ENCODE measurements around the gene AKAP6.
A peak's percentile ranks its signal among the peaks of the same experiment; 100 is the strongest.
"Not testable (repeated sequence)": the region's sequence is repeated elsewhere in the genome, so short reads cannot be mapped to it uniquely, and the experiment has no call there.

The AKAP6 gene

GRCh38 chr14:32545506-32546210 lies 216.6 kb downstream of the AKAP6 start:
- no peak for DNase-seq

GRCh38 chr14:32546246-32546645 lies 217.1 kb downstream of the AKAP6 start:
- DNase-seq: no peak

- no peak for DNase-seq
These were observed 223.7 kb downstream of the AKAP6 start for GRCh38 chr14:32552766-32553165.

GRCh38 chr14:32559048-32559447 lies 229.9 kb downstream of the AKAP6 start:
- DNase-seq: no peak

GRCh38 chr14:32559590-32559989 lies 230.5 kb downstream of the AKAP6 start:
- DNase-seq: no peak

- DNase-seq: peak; percentile 26
These were observed 231.2 kb downstream of the AKAP6 start for GRCh38 chr14:32560209-32560857.

- no peak for DNase-seq
These were observed 232.4 kb downstream of the AKAP6 start for GRCh38 chr14:32561520-32561919.

- no peak for DNase-seq
These were observed 235.5 kb downstream of the AKAP6 start for GRCh38 chr14:32564596-32564995.

GRCh38 chr14:32565256-32565655 lies 236.2 kb downstream of the AKAP6 start:
- no peak for DNase-seq

GRCh38 chr14:32567543-32568384 lies 238.7 kb downstream of the AKAP6 start:
- DNase-seq: no peak

- no peak for DNase-seq
These were observed 242.5 kb downstream of the AKAP6 start for GRCh38 chr14:32571551-32571950.

- DNase-seq: no peak
These were observed 243.1 kb downstream of the AKAP6 start for GRCh38 chr14:32571995-32572866.

GRCh38 chr14:32572867-32573150 lies 243.7 kb downstream of the AKAP6 start:
- DNase-seq: no peak

- no peak for DNase-seq
These were observed 245.2 kb downstream of the AKAP6 start for GRCh38 chr14:32574269-32574668.

GRCh38 chr14:32576088-32576795 lies 247.1 kb downstream of the AKAP6 start:
- peak; percentile 55 for DNase-seq

GRCh38 chr14:32576977-32577376 lies 247.9 kb downstream of the AKAP6 start:
- no peak for DNase-seq

- DNase-seq: no peak
These were observed 249.1 kb downstream of the AKAP6 start for GRCh38 chr14:32578181-32578580.

- not testable (repeated sequence) for DNase-seq
These were observed 254.3 kb downstream of the AKAP6 start for GRCh38 chr14:32583427-32583826.

GRCh38 chr14:32584079-32584478 lies 255.0 kb downstream of the AKAP6 start:
- DNase-seq: no peak

GRCh38 chr14:32587461-32587860 lies 258.4 kb downstream of the AKAP6 start:
- no peak for DNase-seq

GRCh38 chr14:32588448-32589320 lies 259.6 kb downstream of the AKAP6 start:
- DNase-seq: peak; percentile 6
